ENCODE measurements around the gene JOSD2. TPM values are rescaled to one million over a fixed set of nuclear protein-coding genes. Genes with fewer than 3 reads are reported as not detected.
A peak's percentile ranks its signal among the peaks of the same experiment; 100 is the strongest.

Gene JOSD2
- total RNA-seq: 10 to 100 TPM; 27.5 to 31.7 TPM
- long read RNA-seq, donor 1, partial matches to known transcripts: 0 of 7 reads
- long read RNA-seq, donor 1, other reads (novel, unspliced or antisense): 1 of 7 reads
- long read RNA-seq, donor 2, transcript JOSD2-204 (5 exons, 996 nt): major isoform, 17 of 20 reads
- long read RNA-seq, donor 2, partial matches to known transcripts: 0 of 20 reads
- long read RNA-seq, donor 2, other reads (novel, unspliced or antisense): 1 of 20 reads

DNA sequence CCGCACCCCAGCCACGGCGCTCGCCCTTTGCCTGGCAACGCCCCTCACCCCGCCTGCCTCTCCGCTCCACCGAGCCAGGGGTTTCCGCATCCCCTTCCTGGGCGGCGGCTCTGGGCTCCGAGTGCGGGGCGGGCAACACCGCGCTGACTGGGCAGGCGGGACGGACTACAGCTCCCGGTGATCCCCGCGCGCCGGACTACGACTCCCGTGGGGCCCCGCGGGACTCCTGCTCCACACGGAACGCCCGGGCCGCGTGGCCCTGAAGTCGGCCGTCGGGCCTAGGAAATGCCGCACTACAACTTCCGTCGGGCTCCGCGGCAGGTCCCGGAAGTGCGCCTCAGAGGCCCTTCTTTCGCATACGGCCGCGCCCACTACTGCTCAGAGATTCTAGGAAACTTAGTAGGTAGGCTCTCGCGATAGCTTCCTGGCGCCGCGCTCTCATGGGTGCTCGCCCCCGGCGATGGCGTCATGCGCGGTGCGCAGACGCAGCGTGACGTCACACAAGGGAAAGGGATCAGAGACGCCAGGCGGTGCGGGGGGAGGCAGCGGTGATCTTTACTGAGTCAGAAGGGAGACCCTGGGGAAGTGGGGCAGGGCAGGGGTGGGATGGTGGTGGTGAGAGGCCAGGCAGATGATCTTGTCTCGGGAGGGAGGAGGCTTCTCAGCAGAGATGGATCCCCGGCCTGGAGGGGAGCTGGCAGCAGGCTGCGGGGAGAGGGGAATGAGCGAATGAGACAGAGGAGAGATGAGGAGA lies at the start of gene JOSD2:
TSS of gene JOSD2 (minus strand) at position 123 of the 754 bp plus-strand sequence. CDS start 760 bp downstream, outside the sequence.
- peak; percentile 100 for DNase-seq (ENCODE audit: low spot score)
- intact Hi-C loops (cut with DNase I): no loop called here

GRCh38 chr19:50559636-50560035 lies 48.6 kb upstream of the JOSD2 start:
- intact Hi-C loops (cut with DNase I): no loop called here
- DNase-seq (ENCODE audit: low spot score): no peak

DNA sequence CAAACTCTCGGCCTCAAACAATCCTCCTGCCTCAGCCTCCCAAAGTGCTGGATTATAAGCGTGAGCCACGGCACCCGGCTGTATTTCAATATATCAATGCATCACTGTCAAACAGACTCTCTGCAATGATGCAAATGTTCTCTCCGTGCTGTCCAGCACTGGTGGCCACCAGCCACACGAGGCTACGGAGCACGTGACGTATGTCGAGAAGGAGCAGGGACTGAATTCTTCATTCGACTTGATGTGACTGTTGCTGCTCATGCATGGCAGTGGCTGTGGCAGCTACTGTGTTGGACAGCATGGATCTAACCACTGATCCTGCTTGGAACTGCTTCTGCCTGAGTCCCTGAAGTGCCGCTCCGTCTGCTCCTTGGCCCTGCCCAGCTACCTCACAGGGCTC lies 47.5 kb upstream of the JOSD2 start:
- no peak for DNase-seq (ENCODE audit: low spot score)
- intact Hi-C loops (cut with DNase I): no loop called here

GRCh38 chr19:50558039-50558438 lies 47.0 kb upstream of the JOSD2 start:
- intact Hi-C loops (cut with DNase I): no loop called here
- DNase-seq (ENCODE audit: low spot score): no peak

GRCh38 chr19:50557009-50557613 lies 46.1 kb upstream of the JOSD2 start:
- intact Hi-C loops (cut with DNase I): no loop called here
- no peak for DNase-seq (ENCODE audit: low spot score)

- intact Hi-C loops (cut with DNase I): no loop called here
- peak; percentile 93 for DNase-seq (ENCODE audit: low spot score)
Observed at GRCh38 chr19:50556282-50557008, 45.5 kb upstream of the JOSD2 start.

DNA sequence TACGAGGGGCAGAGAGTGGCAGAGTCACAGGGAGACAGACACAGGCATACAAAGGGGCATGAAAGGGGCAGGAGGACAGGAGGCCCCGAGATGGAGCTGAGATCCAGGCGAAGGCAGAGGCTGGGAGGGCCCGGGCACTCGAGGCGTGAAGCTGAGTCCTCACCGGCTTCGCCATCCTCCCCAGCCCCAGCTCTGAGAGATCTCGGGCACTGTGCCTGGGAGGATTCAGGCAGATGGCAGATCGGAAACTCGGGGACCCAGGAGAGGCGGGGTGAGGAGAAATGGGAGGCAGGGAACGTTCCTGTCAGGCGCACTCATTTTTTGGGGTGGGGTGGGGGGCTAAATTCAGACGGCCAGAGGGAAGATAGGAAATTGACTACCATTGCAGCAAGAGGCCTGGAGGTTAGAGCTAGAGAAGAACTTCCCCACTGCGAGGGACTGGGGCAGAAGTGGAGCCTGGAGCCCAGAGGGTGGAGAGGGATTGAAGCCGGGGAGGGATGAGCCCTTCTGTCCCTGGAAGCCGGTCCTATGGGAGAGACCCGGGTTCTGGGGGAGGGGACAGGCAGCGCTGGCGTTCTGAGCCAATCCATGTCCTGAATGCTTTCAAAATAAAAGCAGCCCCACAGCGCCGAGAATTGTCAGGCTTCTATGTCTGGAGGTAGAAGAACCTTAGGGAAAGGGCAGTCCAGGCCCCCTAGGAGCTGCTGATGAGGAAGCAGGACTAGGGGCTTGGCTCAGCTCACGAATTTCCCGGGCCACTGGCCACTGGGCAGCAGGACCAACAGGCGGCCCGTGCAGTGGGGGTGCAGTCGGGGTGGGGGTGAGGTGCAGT lies 44.7 kb upstream of the JOSD2 start:
- intact Hi-C loops (cut with DNase I): no loop called here
- DNase-seq (ENCODE audit: low spot score): no peak

- intact Hi-C loops (cut with DNase I): no loop called here
- no peak for DNase-seq (ENCODE audit: low spot score)
Observed at GRCh38 chr19:50555033-50555432, 44.0 kb upstream of the JOSD2 start.

DNA sequence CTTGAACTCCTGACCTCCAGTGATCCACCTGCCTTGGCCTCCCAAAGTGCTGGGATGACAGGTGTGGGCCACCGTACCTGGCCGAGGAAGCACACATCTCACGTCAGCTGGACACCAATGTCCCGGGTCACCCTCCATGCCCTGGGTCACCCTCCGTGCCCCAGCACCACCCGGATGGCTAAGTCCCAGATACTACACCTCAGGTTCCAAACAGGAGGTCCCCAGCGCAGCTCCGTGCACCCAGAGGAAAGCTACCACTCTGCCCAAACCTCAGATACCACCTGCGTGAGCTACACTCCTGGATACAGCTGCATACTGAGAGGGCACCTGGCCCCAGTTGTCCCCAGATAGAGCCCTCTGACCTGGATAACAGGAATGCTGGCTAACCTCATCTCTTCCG lies 43.2 kb upstream of the JOSD2 start:
- DNase-seq (ENCODE audit: low spot score): no peak
- intact Hi-C loops (cut with DNase I): no loop called here

DNA sequence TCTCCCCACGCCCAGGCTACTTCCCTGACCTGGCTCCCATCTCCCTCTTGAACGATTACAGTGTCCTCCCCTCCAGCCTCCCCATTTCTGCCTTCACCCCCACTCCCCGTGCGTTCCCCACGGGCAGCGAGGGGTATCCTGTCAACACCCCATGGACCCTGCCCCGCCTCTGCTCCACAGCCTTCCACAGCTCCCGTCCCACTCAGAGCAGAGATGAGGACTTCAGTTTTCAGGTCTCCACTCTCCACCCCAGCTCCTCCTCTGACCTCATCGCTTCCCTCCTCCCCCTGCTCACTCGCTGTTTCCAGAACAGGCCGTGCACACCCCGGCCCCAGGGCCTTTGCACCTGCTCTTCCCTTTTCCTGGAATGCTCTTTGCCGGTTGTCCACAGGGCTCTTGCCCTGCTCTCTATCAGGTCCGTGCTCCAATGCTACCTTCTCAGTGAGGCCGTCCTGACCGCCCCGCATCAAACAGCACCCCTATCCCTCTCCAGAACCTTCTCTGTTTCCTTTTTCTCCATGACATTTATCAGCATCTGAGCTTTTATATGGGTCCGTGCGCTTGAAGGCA lies 42.2 kb upstream of the JOSD2 start:
- DNase-seq (ENCODE audit: low spot score): no peak
- intact Hi-C loops (cut with DNase I): no loop called here

DNA sequence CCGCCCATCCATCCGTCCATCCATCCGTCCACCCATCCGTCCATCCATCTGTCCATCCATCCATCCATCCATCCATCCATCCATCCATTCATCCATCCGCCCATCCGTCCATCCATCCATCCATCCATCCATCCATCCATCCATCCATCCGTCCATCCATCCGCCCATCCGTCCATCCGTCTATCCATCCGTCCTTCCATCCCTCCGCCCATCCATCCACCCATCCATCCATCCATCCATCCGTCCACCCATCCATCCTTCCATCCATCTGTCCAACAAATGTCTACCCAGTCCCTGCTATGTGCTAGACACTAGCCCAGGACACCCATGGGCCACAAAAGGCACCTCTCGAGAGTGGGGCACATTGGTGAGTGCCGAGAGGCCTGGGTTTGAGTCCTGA lies 41.5 kb upstream of the JOSD2 start:
- DNase-seq (ENCODE audit: low spot score): no peak
- intact Hi-C loops (cut with DNase I): no loop called here

GRCh38 chr19:50551715-50552187 lies 40.8 kb upstream of the JOSD2 start:
- no peak for DNase-seq (ENCODE audit: low spot score)
- intact Hi-C loops (cut with DNase I): no loop called here

GRCh38 chr19:50551034-50551714 lies 40.2 kb upstream of the JOSD2 start:
- intact Hi-C loops (cut with DNase I): no loop called here
- no peak for DNase-seq (ENCODE audit: low spot score)

DNA sequence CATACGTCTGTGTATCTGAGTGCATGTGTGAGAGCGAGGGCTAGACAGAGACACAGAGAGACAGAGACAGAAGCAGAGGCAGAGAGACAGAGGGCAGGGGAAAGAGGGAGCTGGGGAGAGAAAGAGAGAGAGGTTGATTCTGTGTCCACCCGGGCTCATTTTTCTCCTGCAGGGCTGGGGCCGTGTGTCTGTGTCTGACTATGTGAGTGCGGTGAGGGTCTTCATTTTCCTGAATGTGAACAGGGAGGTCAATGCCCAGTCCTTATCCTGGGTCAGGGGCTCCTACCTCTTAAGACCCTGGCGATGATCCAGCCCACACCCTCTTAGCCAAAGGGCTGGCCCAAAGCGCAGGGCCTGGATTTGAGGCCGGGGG lies 39.6 kb upstream of the JOSD2 start:
- intact Hi-C loops (cut with DNase I): no loop called here
- no peak for DNase-seq (ENCODE audit: low spot score)

DNA sequence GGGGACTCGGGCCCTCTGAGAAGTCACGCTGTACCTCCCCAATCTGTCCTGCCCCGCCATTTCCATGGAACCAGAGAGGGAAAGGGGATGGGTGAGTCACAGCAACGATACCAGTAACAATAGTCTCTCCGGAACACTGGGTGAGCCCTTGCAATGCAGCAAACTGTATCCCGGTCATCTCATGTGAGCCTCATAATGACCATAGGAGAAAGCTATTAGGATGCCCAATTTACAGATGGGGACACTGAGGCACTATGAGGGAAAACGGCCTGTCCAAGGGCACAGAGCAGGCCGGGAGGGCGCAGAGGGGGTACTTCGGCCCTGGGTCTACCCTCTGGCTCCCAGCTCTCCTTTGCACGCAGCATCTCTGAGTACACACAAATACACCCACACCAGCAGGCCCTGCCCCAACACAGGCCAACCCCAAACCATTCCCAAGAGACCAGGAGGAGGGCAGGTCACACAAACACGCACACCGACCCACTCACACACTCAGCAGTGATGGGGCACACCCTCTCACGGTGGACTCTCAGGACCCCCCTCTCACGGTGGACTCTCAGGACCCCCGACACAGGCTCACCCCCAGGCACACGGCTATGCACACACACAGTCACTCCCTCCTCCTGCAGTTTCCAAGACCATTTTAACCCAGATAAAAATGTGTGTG lies 39.1 kb upstream of the JOSD2 start:
- DNase-seq (ENCODE audit: low spot score): no peak
- intact Hi-C loops (cut with DNase I): no loop called here

DNA sequence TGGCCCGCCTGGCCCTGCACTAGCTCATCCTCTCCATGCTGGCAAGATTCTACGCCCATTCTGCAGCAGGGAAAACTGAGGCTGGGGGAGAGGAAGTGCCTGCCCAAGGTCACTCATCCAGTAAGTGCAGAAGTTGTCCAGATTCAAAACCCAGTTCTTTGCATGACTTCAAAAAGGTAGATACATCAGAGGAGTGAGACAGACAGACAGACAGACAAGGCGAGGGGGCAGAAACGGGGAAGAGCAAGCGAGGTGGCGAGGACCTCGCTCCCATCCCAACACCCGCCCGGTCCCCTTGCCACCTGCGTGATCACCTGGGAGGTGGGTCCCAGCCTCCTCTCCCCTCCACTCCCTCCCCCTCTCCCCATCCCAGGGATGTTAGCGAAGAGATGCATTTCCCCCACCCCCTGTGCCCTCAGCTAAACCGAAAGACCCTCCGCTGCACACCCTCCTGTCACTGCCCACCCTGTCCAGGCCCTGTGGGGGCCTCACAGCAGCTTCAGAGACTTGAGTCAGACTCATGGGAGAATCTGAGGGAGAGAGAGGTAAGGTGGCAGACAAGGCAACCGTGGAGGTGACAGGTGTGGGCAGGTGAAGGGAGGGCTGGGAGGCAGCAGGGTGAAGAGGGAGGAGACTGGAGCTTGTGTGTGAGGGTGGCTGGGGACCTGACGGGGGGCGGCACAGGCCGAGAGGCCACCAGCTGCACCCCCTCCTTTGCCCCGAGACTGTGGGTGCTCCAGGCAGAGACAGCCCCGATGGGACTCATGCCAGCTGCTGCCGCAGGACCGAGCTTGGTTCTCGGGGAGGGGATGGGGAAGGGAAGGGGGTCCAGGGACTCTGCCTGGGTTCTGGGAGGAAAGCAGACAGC lies 38.3 kb upstream of the JOSD2 start:
- no peak for DNase-seq (ENCODE audit: low spot score)
- intact Hi-C loops (cut with DNase I): no loop called here
